CD4-positive, alpha-beta T cell treated with Interleukin-4 for 4 hours (primary cell): Measurements from ENCODE around the gene TOR4A.
A peak's percentile ranks its signal among the peaks of the same experiment; 100 is the strongest.
"Not testable (repeated sequence)": the region's sequence is repeated elsewhere in the genome, so short reads cannot be mapped to it uniquely, and the experiment has no call there.

ENCODE experiments used
- DNase-seq: peaks from one replicate; pipeline ENCODE4 v3.0.0-alpha.2; 2020

Gene TOR4A

GRCh38 chr9:137239541-137240200 is 37.9 kb upstream of the TOR4A start:
- DNase-seq, result not testable (repeated sequence)

- peak; percentile 72 for DNase-seq
These were observed 37.1 kb upstream of the TOR4A start for GRCh38 chr9:137240318-137240840.

- DNase-seq, result peak; percentile 100
These were observed 36.6 kb upstream of the TOR4A start, which contains the start of gene TUBB4B for GRCh38 chr9:137240841-137241489. Gene TUBB4B (plus strand): TSS chr9:137241287. CDS start chr9:137241361, 74 bp downstream.

GRCh38 chr9:137241490-137242268 is 35.8 kb upstream of the TOR4A start:
- peak; percentile 75 for DNase-seq

- DNase-seq, result no peak
These were observed 35.0 kb upstream of the TOR4A start for GRCh38 chr9:137242269-137243203.

- DNase-seq, result not testable (repeated sequence)
These were observed 34.3 kb upstream of the TOR4A start for GRCh38 chr9:137243266-137243625.

GRCh38 chr9:137243626-137244485 is 33.7 kb upstream of the TOR4A start:
- DNase-seq, result no peak

GRCh38 chr9:137244486-137245449 is 32.8 kb upstream of the TOR4A start:
- DNase-seq, result no peak

GRCh38 chr9:137245450-137246421 is 31.8 kb upstream of the TOR4A start:
- DNase-seq, result no peak

GRCh38 chr9:137247135-137247915 is 30.2 kb upstream of the TOR4A start:
- no peak for DNase-seq

- DNase-seq, result no peak
These were observed 29.7 kb upstream of the TOR4A start for GRCh38 chr9:137247916-137248175.

GRCh38 chr9:137250329-137251193 is 27.0 kb upstream of the TOR4A start:
- DNase-seq, result no peak

- no peak for DNase-seq
These were observed 26.4 kb upstream of the TOR4A start, which contains the start of gene STPG3 for GRCh38 chr9:137251194-137251461. Gene STPG3 (plus strand): TSS chr9:137251286. CDS start chr9:137251287, 1 bp downstream.

GRCh38 chr9:137251490-137252268 is 25.8 kb upstream of the TOR4A start:
- DNase-seq, result no peak

GRCh38 chr9:137252555-137253506 is 24.7 kb upstream of the TOR4A start:
- DNase-seq, result no peak
